Subcutaneous abdominal adipose tissue (tissue), 5 donors: ENCODE measurements around the gene HS2ST1.
"Not testable (repeated sequence)": the region's sequence is repeated elsewhere in the genome, so short reads cannot be mapped to it uniquely, and the experiment has no call there.

Experiments used
- H3K27ac ChIP-seq: one replicate; pipeline ENCODE4 v1.7.0; 2013; ENCODE audit warnings: low read depth, mild to moderate bottlenecking, inconsistent platforms, low read length, moderate library complexity
- H3K27me3 ChIP-seq, 5 donors: one replicate each; pipeline ENCODE4 v1.7.0; 2013; ENCODE audit warnings: low read length in 5 of 5, inconsistent platforms in 1 of 5; ENCODE audit not compliant: control insufficient read depth in 5 of 5, insufficient read depth in 4 of 5
- H3K36me3 ChIP-seq, 5 donors: one replicate each; pipeline ENCODE4 v1.7.0; 2013; ENCODE audit warnings: low read length in 5 of 5; ENCODE audit not compliant: control insufficient read depth in 5 of 5, insufficient read depth in 5 of 5
- H3K4me1 ChIP-seq, 5 donors: one replicate each; pipeline ENCODE4 v1.7.0; 2013; ENCODE audit warnings: low read length in 5 of 5, mild to moderate bottlenecking in 3 of 5, moderate library complexity in 1 of 5; ENCODE audit not compliant: control insufficient read depth in 5 of 5, insufficient read depth in 5 of 5
- H3K4me3 ChIP-seq, 5 donors: one replicate each; pipeline ENCODE4 v1.7.0; 2013; ENCODE audit warnings: low read length in 5 of 5, low read depth in 1 of 5
- H3K9ac ChIP-seq, 5 donors: one replicate each; pipeline ENCODE4 v1.7.0; 2013; ENCODE audit warnings: low read length in 5 of 5, mild to moderate bottlenecking in 4 of 5, moderate library complexity in 3 of 5
- H3K9me3 ChIP-seq, 5 donors: one replicate each; pipeline ENCODE4 v1.7.0; 2013; ENCODE audit warnings: low read length in 5 of 5; ENCODE audit not compliant: control insufficient read depth in 5 of 5
- donor health status: healthy.
- donor health status: healthy.
- donor health status: healthy.
- donor health status: healthy.
- donor health status: healthy.

HS2ST1 gene

GRCh38 chr1:86899401-86899800 is 15.0 kb upstream of the HS2ST1 start:
- H3K9ac ChIP-seq, H3K4me3 ChIP-seq, H3K9me3 ChIP-seq, H3K4me1 ChIP-seq, H3K27me3 ChIP-seq, H3K27ac ChIP-seq: not testable (repeated sequence)
- peaks cover 0 to 21% (median 7%) of the 10 kb centered on the region in 5 donors for H3K36me3 ChIP-seq

DNA sequence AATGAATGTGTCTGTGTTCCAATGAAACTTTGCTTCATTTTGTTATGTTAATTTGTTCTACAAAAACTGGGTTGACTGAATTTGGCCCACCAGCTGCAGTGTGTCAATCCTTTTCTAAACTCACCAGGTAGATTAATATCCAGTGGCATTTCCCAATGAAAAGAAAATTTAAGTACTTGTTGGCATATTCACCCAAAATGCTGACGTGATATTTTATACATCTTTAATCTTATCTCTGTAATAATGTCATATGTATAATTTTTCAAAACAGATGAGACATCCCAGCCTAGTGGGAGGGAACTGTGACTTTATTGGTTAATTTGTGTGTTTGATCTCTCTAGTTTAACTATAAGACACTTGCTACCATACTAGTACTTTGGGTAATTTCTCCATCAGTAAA is 8.6 kb upstream of the HS2ST1 start:
- Histone ChIP-seq H3K4me3 (no peak overlapping the region), H3K27ac (no peak overlapping the region), H3K4me1 (no peaks in the 10 kb centered on the region), H3K9me3 (no peaks in the 10 kb centered on the region), H3K36me3 (peaks cover 5 to 20% (median 5%) of the 10 kb centered on the region in 5 donors), H3K9ac (no peak overlapping the region), H3K27me3 (no peaks in the 10 kb centered on the region)

DNA sequence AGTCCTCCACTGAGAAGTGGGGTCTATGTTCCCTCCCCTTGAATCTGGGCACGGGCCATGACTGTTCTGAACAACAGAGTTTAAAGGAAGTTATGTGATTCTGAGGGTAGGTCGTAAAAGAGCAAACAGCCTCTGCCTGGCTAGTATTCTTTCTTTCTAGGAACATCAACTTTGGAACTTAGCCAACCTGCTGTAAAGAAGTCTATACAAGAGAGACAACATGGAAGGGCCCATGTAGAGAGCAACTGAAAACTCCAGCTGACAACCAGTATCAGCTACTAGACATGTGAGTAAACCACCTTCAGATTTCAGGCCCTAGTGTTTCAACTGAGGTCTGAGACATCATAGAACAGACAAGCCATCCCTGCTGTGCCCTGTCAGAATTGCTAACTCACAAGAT is 8.0 kb upstream of the HS2ST1 start:
- H3K4me1 ChIP-seq = peaks cover 0 to 4% (median 0%) of the 10 kb centered on the region in 5 donors

DNA sequence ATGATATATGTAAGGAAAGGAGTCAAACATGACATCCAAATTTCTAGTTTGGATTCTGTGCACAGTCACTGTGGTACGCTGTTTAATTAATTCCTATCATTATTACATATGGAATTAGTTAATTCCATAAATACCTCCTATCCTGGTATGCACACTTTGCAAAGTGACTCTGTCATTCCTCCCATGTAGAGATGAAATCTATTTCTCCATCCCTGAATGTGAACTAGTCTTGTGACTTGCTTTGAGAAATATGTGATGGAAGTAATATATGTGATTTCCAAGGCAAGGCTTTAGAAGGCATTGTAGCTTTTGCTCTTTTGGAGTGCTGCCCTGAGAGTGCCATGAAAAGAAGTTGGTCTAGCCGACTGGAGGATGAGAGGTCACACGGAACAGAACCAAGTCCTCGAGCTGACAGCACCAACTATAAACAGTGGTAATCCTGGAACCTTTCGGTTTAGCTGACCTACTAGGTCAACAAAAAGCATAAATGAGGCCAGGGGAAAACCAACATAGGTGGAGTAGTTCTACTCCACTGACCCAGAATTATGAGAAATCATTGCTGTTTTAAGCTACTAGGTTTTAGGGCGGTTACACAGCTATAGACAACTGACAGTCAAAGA is 2.0 kb upstream of the HS2ST1 start:
- Histone ChIP-seq H3K4me1 (peaks cover 8 to 32% (median 29%) of the 10 kb centered on the region in 5 donors), H3K9ac (peak overlapping the region; percentile 11 to 100 (median 96)), H3K9me3 (no peaks in the 10 kb centered on the region)

More for the DNA sequence above, 8.0 kb upstream of the HS2ST1 start:
- Histone ChIP-seq H3K9ac (no peak overlapping the region), H3K27ac (no peak overlapping the region), H3K4me3 (no peak overlapping the region), H3K27me3 (no peaks in the 10 kb centered on the region), H3K9me3 (no peaks in the 10 kb centered on the region), H3K36me3 (peaks cover 5 to 16% (median 5%) of the 10 kb centered on the region in 5 donors)

DNA sequence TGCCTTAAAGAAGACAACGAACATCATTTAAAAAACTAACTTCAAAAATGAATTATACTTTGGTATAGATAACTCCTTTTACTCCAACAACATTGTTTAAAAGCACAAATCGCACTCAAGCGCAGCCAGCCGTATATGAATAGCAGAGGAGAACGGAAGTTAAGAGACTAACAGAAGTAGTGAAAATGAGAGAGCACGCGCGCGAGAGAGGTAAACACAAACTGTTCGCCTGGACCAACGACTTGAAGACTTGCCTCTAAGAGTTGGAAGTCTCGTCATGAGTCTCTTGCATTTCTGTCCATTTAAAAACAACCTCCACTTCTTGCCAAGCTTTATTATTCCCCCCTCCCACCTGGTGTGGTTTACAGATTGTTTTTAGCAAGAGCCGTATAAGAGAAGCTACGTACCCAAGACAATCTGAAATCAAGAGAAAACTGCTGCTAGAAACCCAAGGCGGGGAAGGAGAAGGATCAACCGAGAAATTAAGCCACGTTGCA is 988 bp upstream of the HS2ST1 start:
- H3K4me3 ChIP-seq = peak overlapping the region; percentile 95 to 100 (median 99)
- peak overlapping the region; percentile 97 for H3K27ac ChIP-seq
- H3K9me3 ChIP-seq = no peaks in the 10 kb centered on the region
- H3K36me3 ChIP-seq = peaks cover 0 to 5% (median 4%) of the 10 kb centered on the region in 5 donors
- H3K27me3 ChIP-seq = no peaks in the 10 kb centered on the region
- peak overlapping the region; percentile 85 to 100 (median 96) for H3K9ac ChIP-seq
- H3K4me1 ChIP-seq = peaks cover 8 to 32% (median 29%) of the 10 kb centered on the region in 5 donors

More for the DNA sequence above, 2.0 kb upstream of the HS2ST1 start:
- Histone ChIP-seq H3K36me3 (peaks cover 0 to 5% (median 4%) of the 10 kb centered on the region in 5 donors), H3K4me3 (peak overlapping the region; percentile 25 to 100 (median 95)), H3K27ac (peak overlapping the region; percentile 97), H3K27me3 (no peaks in the 10 kb centered on the region)

DNA sequence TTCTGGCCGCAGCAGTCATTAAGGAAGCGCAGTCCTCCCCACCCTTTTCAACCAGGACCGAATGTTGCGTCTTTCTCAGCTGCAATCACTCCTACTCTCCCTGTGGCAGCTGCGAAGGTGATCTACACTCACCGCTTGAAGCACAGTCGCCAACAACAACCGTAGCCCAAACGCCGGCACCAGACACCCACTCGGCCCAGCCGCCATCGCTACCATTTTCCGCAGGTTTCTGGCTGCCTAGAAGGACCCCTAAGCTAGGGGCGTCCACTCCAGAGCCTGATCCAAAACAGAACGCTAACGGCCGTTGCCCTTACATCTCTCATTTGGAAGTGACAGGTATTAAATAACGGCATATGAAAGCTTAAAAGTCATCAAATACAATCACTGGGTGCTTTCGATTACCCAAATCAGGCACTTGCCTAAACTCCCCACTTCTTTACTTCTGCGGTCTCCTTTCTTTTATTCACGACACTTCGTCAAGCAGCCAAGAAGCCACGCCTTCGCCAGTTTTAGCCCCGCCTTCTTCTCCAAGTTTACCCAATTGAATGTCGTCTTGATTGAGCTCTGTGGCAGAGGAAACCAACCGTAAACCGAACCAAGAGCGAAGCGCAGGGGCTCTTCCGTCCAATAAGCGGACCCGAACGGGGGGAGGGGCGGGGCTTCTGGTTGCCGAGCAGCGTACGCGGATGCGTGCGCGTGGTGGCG is 387 bp upstream of the HS2ST1 start, which contains the start of gene SELENOF:
Gene SELENOF, minus strand, starts transcription at position 231 of the 705 bp plus-strand sequence. Its CDS starts 15 bp downstream, at position 216.
- Histone ChIP-seq H3K36me3 (peaks cover 0 to 5% (median 4%) of the 10 kb centered on the region in 5 donors), H3K27me3 (no peaks in the 10 kb centered on the region), H3K9me3 (no peaks in the 10 kb centered on the region), H3K4me3 (peak within 1 kb of the TSS; percentile 95 to 100 (median 99)), H3K27ac (peak within 1 kb of the TSS; percentile 97), H3K4me1 (peaks cover 8 to 32% (median 29%) of the 10 kb centered on the region in 5 donors), H3K9ac (peak within 1 kb of the TSS; percentile 85 to 100 (median 96))

DNA sequence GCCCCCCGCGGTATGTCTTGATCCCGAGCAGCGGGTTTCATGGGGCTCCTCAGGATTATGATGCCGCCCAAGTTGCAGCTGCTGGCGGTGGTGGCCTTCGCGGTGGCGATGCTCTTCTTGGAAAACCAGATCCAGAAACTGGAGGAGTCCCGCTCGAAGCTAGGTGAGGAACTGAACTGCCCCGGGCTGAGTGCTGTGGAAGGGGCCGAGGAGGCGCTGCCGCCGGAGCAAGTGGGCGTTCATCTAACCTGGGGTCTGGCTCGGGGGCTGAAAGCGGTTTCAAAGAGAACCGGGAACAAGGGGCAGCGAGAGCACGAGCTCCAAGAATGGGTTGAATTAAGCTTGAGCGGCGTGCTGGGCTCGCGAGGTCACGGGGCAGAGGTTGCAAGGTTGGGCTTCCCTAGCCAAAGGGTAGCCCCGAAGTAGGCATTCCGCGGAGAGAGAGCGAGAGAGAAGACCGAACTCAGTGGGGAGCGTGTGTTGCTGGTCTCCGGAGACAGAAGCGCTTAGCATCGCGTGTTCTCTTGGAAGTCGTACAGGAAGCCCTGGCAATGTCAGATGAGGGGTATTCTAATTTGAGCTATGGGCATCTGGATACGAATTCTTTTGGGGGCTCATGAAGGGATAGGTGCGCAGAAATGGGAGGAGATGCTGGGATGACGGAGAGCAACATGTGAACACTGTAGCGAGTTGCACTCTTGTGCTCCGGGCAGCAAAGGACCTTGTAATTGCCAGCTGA is 732 bp downstream of the HS2ST1 start:
- peak overlapping the region; percentile 70 for H3K27ac ChIP-seq
- H3K9ac ChIP-seq = peak overlapping the region; percentile 83 to 89 (median 85)
- no peaks in the 10 kb centered on the region for H3K9me3 ChIP-seq
- H3K4me1 ChIP-seq = peaks cover 8 to 32% (median 29%) of the 10 kb centered on the region in 5 donors
- no peaks in the 10 kb centered on the region for H3K27me3 ChIP-seq
- H3K36me3 ChIP-seq = peaks cover 0 to 2% (median under 1%) of the 10 kb centered on the region in 5 donors
- peak overlapping the region; percentile 83 to 95 (median 92) for H3K4me3 ChIP-seq

DNA sequence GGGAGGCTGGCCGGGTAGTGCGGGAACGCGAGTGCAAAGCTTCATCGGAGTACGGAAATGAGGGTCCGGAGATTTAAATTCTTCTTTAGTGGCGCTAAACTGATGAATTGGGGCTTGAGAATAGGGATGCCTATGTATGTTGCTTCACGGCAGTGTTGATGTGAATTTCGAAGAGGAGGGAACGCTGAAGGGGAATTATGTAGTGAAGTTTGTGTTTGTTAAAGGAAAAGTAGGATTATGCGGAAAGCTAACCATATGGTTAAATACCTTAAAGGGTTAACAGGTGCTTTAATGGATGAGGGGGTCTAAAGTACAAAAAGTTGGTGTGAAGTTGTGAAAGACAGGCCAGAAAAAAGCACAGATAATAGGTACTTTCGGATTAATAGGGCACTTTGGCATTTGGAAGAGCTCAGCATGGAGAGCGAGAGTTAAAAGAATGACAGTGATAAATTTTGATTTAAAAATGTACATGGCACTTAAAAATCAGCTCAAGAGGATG is 1.4 kb downstream of the HS2ST1 start:
- no peaks in the 10 kb centered on the region for H3K9me3 ChIP-seq
- peaks cover 8 to 32% (median 29%) of the 10 kb centered on the region in 5 donors for H3K4me1 ChIP-seq
- H3K27me3 ChIP-seq = no peaks in the 10 kb centered on the region
- peak overlapping the region; percentile 83 to 95 (median 92) for H3K4me3 ChIP-seq
- no peaks in the 10 kb centered on the region for H3K36me3 ChIP-seq
- peak overlapping the region; percentile 70 for H3K27ac ChIP-seq
- peak overlapping the region; percentile 83 to 89 (median 85) for H3K9ac ChIP-seq

DNA sequence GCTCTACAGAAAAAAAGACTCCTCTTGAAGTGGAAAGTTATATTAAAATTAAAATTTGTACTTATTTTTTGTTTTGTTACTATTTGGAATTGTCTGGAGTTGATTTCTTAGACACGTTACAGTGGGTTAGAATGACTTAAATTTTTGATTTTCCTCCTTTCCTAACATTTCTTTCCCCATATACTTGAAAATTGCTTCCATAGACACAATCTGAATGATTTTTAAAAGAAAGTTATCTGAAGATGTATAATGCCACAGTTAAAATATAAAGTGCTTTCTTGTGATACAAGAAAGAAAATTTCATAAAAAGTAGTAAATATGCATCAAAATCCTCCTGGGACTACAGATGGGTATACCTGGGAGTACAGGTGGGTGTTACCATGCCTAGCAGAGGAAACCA is 2.3 kb downstream of the HS2ST1 start:
- Histone ChIP-seq H3K9ac (no peak overlapping the region), H3K4me1 (peaks cover 8 to 31% (median 27%) of the 10 kb centered on the region in 5 donors), H3K27me3 (no peaks in the 10 kb centered on the region), H3K9me3 (no peaks in the 10 kb centered on the region), H3K27ac (no peak overlapping the region), H3K36me3 (no peaks in the 10 kb centered on the region), H3K4me3 (no peak overlapping the region)
